Mesothelial cell of epicardium (in vitro differentiated cells): ENCODE data around the gene TOMM20. TPM values are rescaled to one million over a fixed set of nuclear protein-coding genes. Genes with fewer than 3 reads are reported as not detected.
"Not testable (repeated sequence)": the region's sequence is repeated elsewhere in the genome, so short reads cannot be mapped to it uniquely, and the experiment has no call there.

Source experiments
- DNase-seq, 2 experiments: peaks; one replicate each; pipeline ENCODE4 v3.0.0; 2021; ENCODE audit warnings: low spot score in 2 of 2; ENCODE audit not compliant: unreplicated experiment in 2 of 2
- H3K27ac Mint-ChIP-seq: 2 replicates; pipeline ENCODE4 v1.8.0; 2021; ENCODE audit warnings: mixed read lengths
- H3K27me3 Mint-ChIP-seq: 2 replicates; pipeline ENCODE4 v1.8.0; 2021; ENCODE audit warnings: low read depth, mixed read lengths
- H3K36me3 Mint-ChIP-seq: 2 replicates; pipeline ENCODE4 v1.8.0; 2021; ENCODE audit warnings: mixed read lengths
- H3K4me1 Mint-ChIP-seq: 2 replicates; pipeline ENCODE4 v1.8.0; 2021; ENCODE audit warnings: mixed read lengths
- H3K4me3 Mint-ChIP-seq: 2 replicates; pipeline ENCODE4 v1.8.0; 2021; ENCODE audit warnings: mild to moderate bottlenecking, moderate library complexity, mixed read lengths
- H3K9me3 Mint-ChIP-seq: 2 replicates; pipeline ENCODE4 v1.8.0; 2021; ENCODE audit warnings: mixed read lengths
- CTCF ChIP-seq: fragments of 200-600 bp; sonication (generic); IDR thresholded peaks from one replicate; pipeline ENCODE4 v1.5.0; 2021; ENCODE audit warnings: antibody characterized with exemption; ENCODE audit not compliant: unreplicated experiment
- total RNA-seq: library from RNA; stranded (reverse); gene quantifications from 3 replicates; pipeline ENCODE4 v1.2.1, GENCODE V29; 2021

TOMM20 gene
- total RNA-seq, 1 donor from 2014 or later: 166 TPM

DNA sequence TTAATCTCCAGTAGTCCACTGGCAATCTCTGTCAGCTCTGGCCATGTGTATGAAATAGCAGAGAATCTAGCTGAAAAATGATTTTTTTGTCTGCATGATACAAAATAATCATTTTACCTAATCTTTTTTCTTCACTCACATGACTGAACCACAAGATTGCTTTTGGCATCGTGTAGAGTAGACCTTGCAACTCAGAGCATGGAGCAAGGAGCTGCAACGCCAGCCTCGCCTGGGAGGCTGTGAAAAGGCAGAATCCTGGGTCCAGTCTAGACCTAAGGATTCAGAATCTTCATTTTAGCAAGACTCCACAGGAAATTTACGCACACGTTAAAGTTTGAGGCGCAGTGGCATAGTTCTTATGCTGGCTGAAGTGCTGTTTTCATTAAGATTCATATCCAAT lies 40.2 kb downstream of the TOMM20 start:
- Mint-ChIP-seq H3K4me3 (no peak overlapping the region), H3K9me3 (no peaks in the 10 kb centered on the region), H3K27ac (no peak overlapping the region), H3K4me1 (peaks cover 18% of the 10 kb centered on the region), H3K27me3 (no peaks in the 10 kb centered on the region), H3K36me3 (no peaks in the 10 kb centered on the region)
- DNase-seq: no peak
- no peak for TF ChIP-seq CTCF

GRCh38 chr1:235087906-235088305 lies 40.7 kb downstream of the TOMM20 start:
- H3K9me3 Mint-ChIP-seq: no peaks in the 10 kb centered on the region
- TF ChIP-seq CTCF: no peak
- DNase-seq: no peak
- H3K4me3 Mint-ChIP-seq: no peak overlapping the region
- H3K27ac Mint-ChIP-seq: no peak overlapping the region
- H3K27me3 Mint-ChIP-seq: no peaks in the 10 kb centered on the region
- H3K36me3 Mint-ChIP-seq: no peaks in the 10 kb centered on the region
- peaks cover 23% of the 10 kb centered on the region for H3K4me1 Mint-ChIP-seq

DNA sequence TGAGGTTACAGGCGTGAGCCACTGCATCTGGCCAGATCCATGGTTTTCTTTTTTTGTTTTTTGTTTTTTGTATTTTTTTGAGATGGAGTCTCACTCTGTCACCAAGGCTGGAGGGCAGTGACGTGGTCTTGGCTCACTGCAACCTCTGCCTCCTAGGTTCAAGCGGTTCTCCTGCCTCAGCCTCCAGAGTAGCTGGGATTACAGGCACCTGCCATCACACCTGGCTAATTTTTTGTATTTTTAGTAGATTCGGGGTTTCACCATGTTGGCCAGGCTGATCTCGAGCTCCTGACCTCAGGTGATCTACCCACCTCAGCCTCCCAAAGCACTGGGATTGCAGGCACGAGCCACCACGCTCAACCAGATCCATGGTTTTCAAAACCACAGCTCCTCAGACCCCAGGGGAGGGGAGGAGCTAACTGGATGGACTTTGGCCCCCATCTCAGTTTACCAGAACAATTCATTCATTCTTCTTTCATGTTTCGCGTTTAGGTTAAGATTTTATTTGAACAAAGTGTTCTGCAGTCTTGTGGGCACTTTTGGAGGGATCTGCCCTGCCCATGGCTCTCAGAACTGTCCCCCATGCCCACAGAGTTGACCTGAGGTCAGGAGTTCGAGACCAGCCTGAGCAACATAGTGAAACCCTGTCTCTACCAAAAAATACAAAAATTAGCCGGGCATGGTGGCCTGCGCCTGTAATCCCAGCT lies 43.1 kb downstream of the TOMM20 start:
- H3K27me3 Mint-ChIP-seq, H3K4me3 Mint-ChIP-seq, H3K36me3 Mint-ChIP-seq, H3K9me3 Mint-ChIP-seq, DNase-seq, H3K27ac Mint-ChIP-seq: not testable (repeated sequence)
- H3K4me1 Mint-ChIP-seq: peaks cover 22% of the 10 kb centered on the region

GRCh38 chr1:235080788-235081187 lies 47.8 kb downstream of the TOMM20 start:
- not testable (repeated sequence) for DNase-seq, H3K9me3 Mint-ChIP-seq, H3K27ac Mint-ChIP-seq, H3K27me3 Mint-ChIP-seq, H3K4me3 Mint-ChIP-seq, H3K36me3 Mint-ChIP-seq
- peaks cover 18% of the 10 kb centered on the region for H3K4me1 Mint-ChIP-seq

GRCh38 chr1:235080297-235080657 lies 48.4 kb downstream of the TOMM20 start:
- not testable (repeated sequence) for H3K36me3 Mint-ChIP-seq, H3K4me3 Mint-ChIP-seq, H3K9me3 Mint-ChIP-seq, H3K27me3 Mint-ChIP-seq, DNase-seq
- peak overlapping the region; percentile 31 for H3K27ac Mint-ChIP-seq
- peaks cover 23% of the 10 kb centered on the region for H3K4me1 Mint-ChIP-seq

DNA sequence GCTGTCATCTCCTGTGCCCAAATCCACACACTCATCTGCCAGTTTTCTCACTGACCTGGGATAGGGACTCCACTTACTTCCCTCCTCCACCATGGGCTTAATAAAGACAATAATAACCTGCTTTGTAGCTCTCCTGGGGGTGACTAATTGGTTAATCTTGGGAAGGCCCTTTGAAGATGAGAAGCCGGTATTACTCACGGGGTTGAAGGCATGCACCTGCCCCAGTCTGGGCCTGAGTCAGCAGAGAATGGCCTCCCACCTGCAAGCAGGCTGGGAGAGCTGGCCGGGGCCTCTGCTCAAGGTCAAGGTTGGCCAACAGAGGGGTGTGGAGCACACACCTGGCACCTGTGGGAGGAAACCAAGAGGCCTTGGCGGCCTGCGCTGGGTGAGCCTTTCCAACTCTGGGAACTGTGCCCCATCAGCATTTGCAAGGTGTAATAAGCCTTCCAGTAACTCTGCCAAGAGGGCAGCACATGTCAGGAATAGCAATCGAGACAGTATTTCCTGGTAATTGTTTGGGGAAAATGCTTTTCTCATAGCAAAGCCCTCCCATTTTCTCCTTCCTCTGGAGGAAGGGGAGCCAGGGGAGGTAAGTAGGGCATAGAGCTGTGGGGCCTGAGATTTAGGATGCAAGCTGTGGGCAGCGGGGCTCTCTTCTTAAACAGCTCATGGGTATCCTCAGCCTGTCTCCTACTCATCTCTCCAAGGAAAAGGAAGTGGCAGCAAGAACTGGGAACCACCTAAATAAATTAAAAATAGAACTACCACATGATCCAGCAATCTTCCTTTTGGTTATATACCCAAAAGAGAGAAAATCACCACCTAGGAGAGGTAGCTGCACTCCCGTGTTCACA lies 49.0 kb downstream of the TOMM20 start:
- Mint-ChIP-seq H3K4me3 (no peak overlapping the region), H3K27me3 (no peaks in the 10 kb centered on the region), H3K36me3 (no peaks in the 10 kb centered on the region), H3K9me3 (no peaks in the 10 kb centered on the region), H3K4me1 (peaks cover 29% of the 10 kb centered on the region), H3K27ac (peak overlapping the region; percentile 31)
- no peak for TF ChIP-seq CTCF
- no peak for DNase-seq
